Stimulated activated naive B cell treated with anti-CD40 and anti-IgM and Interleukin-4, amounts not matched to agents 10 μg/mL and 1 μg/mL and 100 μg/mL, for 72 hours (primary cell): ENCODE measurements around the gene S1PR2.
"Not testable (repeated sequence)": the region's sequence is repeated elsewhere in the genome, so short reads cannot be mapped to it uniquely, and the experiment has no call there.

Source experiments
- ATAC-seq, 2 donors: fragments of 150-1000 bp; cut with Tn5 transposase; replicated peaks; 2 replicates each; pipeline ENCODE4 v1.10.0; 2021; ENCODE audit warnings: moderate library complexity in 1 of 2
- DNase-seq: peaks from one replicate; pipeline ENCODE4 v3.0.0; 2021
- H3K27ac Mint-ChIP-seq: one replicate; pipeline ENCODE4 v1.8.0; 2022; ENCODE audit warnings: mild to moderate bottlenecking, mixed read lengths
- H3K27me3 Mint-ChIP-seq, 2 donors: one replicate each; pipeline ENCODE4 v1.8.0; 2022; ENCODE audit warnings: mixed read lengths in 2 of 2
- H3K36me3 Mint-ChIP-seq, 2 donors: one replicate each; pipeline ENCODE4 v1.8.0; 2022; ENCODE audit warnings: mixed read lengths in 2 of 2, mild to moderate bottlenecking in 1 of 2
- H3K4me1 Mint-ChIP-seq, 2 donors: one replicate each; pipeline ENCODE4 v1.8.0; 2022; ENCODE audit warnings: mixed read lengths in 2 of 2, mild to moderate bottlenecking in 1 of 2
- H3K4me3 Mint-ChIP-seq, 2 donors: one replicate each; pipeline ENCODE4 v1.8.0; 2022; ENCODE audit warnings: mild to moderate bottlenecking in 2 of 2, mixed read lengths in 2 of 2, moderate library complexity in 1 of 2
- H3K9me3 Mint-ChIP-seq, 2 donors: one replicate each; pipeline ENCODE4 v1.8.0; 2022; ENCODE audit warnings: mixed read lengths in 2 of 2, mild to moderate bottlenecking in 1 of 2

S1PR2 gene

DNA sequence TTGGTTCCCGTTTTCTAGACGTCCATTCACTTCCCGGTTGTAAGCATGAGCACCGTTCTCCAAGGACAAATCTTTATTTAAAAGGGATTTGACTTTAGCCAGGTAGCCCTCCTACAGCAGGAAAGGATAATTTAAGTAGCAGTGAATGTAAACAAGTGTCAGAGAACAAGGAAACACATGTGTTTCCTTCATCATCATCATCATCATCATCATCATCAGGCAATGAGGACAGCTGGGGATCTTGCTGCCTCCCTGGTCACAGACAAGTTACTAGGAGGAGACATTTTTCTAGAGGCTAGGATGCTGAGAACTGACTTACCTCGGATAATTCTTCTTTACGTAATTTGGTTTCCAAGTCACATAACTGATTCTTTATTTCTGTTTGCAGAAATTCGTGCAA, 50.7 kb downstream of the S1PR2 start:
- no peaks in the 10 kb centered on the region for H3K27me3 Mint-ChIP-seq
- peaks cover 7 to 9% of the 10 kb centered on the region in 2 donors for H3K4me1 Mint-ChIP-seq
- DNase-seq (no peak), ATAC-seq (no peak)
- no peak overlapping the region for H3K4me3 Mint-ChIP-seq
- no peaks in the 10 kb centered on the region for H3K9me3 Mint-ChIP-seq
- no peak overlapping the region for H3K27ac Mint-ChIP-seq
- peaks cover 34 to 35% of the 10 kb centered on the region in 2 donors for H3K36me3 Mint-ChIP-seq

- DNase-seq, H3K4me3 Mint-ChIP-seq, H3K27me3 Mint-ChIP-seq, H3K27ac Mint-ChIP-seq, H3K4me1 Mint-ChIP-seq, ATAC-seq, H3K9me3 Mint-ChIP-seq: not testable (repeated sequence)
- peaks cover 35 to 40% of the 10 kb centered on the region in 2 donors for H3K36me3 Mint-ChIP-seq
These were observed 51.1 kb downstream of the S1PR2 start for GRCh38 chr19:10180024-10180423.

- Mint-ChIP-seq H3K9me3 (no peaks in the 10 kb centered on the region), H3K4me3 (no peak overlapping the region), H3K27ac (no peak overlapping the region), H3K4me1 (peaks cover 0 to 2% of the 10 kb centered on the region in 2 donors), H3K27me3 (no peaks in the 10 kb centered on the region), H3K36me3 (peaks cover 48 to 57% of the 10 kb centered on the region in 2 donors)
- ATAC-seq, result no peak
- DNase-seq, result no peak
These were observed 57.6 kb downstream of the S1PR2 start for GRCh38 chr19:10173527-10173926.
